TTC549 (cell line): ENCODE data around the gene MYCL.
A peak's percentile ranks its signal among the peaks of the same experiment; 100 is the strongest.
"Not testable (repeated sequence)": the region's sequence is repeated elsewhere in the genome, so short reads cannot be mapped to it uniquely, and the experiment has no call there.

Source experiments
- FAIRE-seq: peaks from 2 replicates; lab custom pipeline; 2012; peaks lifted over from hg19 to GRCh38; lab: Jason Lieb, UNC

MYCL gene

DNA sequence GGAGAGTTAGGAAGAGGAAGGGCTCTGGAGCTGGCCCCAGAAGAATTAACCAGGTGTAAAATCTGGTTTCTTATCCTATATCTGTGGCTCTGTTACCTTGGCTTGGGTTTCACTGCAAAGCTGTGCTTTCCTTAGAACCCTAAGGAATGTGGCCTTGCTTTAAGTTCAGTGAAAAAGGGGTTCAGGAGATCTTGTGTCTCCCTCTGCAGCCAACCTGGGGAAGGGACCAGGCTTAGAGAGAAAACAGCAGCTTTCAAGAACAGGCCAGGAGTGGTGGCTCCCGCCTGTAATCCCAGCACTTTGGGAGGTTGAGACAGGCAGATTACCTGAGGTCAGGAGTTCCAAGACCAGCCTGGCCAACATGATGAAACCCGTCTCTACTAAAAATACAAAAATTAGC lies 16.1 kb upstream of the MYCL start:
- FAIRE-seq: no peak

DNA sequence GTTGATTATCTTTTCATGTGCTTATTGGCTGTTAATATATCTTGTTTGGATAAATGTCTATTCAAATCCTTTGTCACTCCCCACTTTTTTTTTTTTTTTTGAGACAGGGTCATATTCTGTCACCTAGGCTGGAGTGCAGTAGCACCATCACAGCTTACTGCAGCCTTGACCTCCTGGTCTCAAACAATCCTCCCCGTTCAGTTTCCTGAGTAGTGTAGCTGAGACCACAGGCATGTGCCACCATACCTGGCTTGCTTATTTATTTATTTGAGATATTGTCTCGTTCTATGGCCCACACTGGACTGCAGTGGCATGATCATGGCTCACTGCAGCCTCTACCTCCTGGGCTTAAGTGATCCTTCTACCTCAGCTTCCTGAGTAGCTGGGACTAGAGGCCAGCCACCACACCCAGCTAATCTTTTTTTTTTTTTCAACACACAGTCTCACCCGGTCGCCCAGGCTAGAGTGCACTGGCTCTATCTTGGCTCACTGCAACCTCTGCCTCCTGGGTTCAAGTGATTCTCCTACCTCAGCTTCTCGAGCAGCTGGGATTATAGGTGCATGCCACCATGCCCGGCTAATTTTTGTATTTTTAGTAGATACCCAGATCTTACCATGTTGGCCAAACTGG lies 13.9 kb upstream of the MYCL start:
- no peak for FAIRE-seq

DNA sequence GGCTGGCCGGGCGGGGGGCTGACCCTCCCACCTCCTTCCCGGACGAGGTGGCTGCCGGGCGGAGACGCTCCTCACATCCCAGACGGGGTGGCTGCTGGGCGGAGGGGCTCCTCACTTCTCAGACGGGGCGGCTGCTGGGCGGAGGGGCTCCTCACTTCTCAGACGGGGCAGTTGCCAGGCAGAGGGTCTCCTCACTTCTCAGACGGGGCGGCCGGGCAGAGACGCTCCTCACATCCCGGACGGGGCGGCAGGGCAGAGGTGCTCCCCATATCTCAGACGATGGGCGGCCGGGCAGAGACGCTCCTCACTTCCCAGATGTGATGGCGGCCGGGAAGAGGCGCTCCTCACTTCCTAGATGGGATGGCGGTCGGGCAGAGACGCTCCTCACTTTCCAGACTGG lies 11.4 kb upstream of the MYCL start:
- FAIRE-seq: not testable (repeated sequence)

DNA sequence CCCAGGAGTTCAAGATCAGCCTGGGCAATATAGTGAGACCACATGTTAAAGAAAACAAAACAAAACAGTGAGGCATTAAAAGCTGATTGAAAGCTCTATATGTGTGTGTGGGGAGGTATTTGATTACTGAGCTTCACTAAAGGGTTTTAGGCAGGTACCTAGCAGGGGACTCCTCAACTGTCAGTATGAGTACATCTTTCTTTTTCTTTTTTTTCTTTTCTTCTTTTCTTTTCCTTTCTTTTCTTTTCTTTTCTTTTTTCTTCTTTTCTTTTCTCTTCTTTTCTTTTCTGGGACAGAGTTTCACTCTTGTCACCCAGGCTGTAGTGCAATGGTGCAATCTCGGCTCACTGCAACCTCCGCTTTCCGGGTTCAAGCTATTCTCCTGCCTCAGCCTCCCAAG lies 8.5 kb upstream of the MYCL start:
- FAIRE-seq: no peak

DNA sequence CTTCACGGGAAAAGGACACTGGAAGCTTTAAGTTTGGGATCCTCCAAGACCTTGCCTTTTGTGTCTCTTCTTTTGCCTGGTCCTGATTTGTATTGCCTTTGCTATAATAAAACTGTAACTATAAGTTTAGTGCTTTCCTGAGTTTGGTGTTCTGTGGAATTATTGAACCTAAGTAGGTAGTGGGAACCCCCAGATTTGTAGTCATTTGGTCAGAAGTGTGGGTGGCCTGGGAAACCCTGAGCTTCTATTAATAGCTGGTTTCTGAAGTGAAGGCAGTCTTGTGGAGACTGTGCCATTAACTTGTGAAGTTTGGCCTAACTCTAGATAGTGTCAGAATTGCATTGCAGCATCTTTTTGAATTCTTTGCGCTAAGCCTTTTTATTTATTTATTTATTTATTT lies 6.8 kb upstream of the MYCL start:
- no peak for FAIRE-seq

DNA sequence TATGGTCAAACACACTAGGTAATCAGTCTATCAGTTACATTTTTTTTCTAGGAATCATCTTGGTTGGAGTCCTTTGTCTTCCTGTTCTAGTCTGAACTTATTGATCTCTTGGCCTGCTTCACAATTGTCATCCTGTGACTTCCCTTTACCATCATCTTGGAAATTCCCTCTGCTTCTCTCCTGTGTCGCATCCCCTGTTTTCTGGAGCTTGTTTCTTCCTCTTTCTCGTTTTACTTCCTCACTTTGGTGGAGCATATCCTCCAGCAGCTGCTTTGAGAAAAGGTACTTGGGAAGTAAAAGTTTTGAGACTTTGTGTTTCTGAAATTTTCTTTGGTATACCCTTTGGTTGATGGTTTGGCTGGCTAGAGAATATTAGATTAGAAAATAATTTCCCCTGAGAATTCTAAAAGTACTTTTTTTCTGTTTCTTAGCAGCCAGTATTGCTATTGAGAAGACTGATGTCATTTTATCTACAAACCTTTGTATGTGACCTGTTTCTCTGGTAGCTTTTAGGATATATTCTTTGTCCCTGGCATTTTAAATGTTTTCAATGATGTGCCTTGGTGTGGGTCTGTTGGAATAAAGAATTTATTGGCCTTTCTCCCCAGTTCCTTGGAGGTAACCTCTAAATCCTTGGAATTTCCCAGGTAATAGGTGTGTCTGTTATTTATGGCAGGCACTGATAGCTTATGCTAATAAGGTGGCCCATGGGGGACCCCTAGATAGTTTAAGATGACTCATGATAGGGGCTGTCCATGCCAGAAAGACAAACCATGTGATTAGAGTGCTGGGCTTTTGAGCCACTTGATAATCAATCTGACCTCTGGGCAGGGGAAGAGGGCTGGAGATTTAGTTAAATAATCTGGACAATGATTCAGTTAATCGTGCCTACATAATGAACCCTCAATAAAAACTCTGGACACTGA lies 6.1 kb upstream of the MYCL start:
- FAIRE-seq: no peak

DNA sequence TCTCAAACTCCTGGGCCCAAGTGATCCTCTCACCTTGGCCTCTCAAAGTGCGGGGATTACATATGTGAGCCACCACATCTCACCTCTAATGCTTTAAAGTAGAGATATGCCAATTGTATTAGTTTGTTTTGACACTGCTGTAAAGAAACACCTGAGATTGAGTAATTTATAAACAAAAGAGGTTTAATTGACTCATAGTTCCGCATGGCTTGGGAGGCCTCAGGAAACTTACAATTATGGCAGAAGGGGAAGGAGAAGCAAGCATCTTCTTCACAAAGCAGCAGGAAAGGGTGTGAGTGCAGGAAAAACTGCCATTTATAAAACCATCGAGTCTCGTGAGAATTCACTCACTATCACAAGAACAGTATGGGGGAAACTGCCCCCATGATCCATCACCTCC lies 3.5 kb upstream of the MYCL start:
- no peak for FAIRE-seq

DNA sequence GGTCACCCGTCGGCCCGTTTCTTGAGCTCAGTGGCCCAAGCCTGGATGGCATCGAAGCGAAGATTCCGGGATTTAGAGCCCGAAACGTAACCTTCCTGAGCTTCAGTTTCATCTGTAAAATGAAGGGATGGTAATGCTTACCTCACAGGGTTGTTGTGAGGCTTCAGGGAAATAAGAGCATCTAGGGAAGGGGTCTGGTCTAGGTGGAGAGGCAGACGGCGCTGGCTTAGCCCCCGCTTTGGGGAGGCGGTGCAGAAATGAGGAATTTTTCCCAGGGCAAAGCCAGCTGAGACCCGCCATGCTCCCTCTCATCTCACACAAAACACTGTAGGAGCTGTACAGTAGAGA lies 717 bp upstream of the MYCL start:
- no peak for FAIRE-seq

DNA sequence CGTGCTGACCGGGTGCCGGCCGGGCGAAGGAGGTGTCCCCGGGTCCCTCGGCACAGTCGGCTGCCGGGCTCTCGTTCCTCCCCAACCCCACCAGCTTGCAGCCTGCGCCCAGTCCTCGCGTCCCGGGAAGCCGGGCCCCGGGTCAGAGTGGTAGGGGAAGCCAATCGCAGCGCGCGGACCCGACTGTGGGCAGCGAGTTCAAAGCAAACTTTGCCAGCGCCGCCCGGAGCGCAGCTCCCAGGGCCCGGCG lies 328 bp downstream of the MYCL start:
- FAIRE-seq: no peak

DNA sequence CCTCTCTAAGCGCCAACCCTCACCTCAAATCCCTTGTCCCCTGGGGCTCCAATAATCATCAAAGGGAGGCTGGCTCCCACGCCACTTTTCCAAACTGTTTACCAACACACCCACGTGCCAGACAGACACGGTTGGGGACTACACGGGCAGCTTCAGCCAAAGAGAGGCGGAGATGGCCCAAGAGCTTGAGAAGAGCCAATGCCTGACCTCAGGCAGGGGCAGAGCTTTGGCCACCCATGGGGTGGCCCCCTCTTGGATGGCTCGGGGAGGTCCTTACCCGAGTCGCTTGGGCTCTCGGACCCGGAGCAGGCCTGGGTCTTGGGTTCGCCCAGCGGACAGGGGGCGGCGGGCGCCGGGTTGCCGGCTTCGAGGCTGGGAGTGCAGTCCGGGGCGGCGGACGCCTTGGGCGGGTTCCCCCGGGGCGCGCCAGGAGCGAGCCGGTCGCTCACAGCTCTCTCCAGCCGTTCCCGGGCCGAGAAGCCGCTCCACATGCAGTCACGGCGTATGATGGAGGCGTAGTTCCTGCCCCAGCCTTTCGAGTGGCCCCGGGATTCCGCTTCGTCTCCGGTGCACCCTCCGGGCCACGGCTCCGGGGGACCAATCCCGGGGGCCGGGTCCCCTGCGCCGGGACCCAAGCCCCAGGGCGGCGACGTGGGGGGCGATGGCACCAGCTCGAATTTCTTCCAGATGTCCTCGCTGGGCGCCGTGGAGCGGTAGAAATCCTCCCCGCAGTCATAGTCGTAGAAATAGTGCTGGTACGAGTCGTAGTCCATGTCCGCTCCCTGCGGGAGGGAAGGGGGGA lies 854 bp downstream of the MYCL start:
- no peak for FAIRE-seq

DNA sequence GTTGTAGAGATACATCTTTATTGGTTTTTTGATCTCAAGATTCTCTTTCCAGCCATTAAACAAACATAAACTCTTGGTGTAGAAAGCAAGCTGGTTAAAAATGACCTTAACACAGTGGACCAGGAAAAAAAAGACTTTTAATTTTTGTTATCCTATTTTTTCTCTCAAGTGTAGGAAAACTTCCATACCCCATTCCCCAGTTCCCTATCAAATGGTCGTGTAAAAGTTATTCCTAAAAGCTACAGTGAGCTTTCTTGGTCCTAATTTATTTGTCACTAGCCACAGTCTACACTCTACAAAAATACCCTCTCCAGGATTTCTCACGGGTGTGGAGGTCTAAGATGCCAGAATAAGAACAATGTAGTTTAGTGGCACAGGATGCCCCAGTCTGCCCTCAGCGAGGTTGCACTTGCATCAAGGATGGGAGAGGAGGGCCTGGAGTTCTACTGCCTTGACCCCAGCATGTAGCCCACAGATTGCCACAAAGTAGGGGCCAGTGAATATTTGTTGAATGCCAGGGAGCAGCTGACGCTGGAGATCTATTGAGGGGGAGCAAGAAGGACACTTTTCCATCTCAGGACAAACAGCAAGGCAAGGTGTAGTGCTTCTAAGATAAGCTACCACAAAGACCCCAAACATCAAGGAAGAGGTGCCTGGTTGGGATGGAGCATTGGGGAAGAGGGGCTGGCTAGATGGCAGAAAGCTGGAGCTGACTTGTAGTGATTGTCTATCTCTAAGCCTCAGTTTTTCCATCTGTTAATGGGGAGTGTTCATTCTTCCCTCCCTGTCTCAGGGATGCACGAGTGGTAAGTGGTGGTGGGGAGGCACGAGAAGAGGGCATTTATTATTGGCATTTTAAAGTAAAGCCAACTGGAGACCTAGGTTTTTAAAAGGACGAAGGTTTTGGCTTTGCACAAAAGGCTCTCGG lies 1.8 kb downstream of the MYCL start:
- no peak for FAIRE-seq

DNA sequence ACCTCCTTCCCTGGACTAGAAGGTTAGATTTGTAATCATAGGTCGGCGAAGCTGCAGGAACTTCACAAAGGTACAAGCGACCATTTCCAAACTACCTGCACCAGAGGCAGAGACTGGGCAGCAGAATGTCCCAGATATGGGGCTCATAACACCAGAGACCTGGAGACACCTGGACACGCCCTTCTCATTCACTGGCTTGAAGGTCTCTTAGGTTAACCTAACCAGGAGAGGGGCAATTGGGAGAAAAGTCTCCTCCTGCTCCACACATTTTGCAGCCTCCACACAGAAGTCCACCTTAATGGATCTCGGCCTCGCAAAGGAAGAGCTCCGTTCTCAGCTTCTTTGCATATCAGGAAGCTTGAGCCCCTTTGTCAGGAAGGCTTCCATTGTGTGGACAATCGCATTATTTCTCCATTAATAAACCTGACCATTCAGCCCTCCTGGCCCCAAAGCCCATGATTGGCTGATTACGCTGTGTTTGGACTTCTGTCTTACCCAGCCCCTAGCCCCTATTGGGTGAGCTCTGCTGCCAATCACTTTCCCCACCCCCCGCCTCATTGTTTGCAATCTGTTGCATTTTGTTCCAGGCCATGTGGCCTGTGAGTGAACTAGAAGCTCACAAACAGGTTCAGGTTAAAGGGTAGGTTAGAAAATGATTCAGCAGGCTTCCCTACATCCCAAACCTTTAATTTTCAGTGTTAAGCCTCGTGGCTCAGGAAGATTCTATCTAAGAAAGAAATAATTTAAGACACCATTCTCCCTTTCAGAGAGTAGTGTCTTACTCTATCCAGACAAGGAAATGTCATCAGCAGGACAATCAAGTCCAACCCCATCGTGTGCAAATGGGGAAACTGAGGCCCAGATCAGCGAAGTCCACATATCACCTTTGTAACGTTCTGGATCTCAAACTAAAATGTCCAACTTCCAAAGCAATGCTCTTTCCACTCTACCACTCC lies 2.8 kb downstream of the MYCL start:
- peak; percentile 78 for FAIRE-seq

DNA sequence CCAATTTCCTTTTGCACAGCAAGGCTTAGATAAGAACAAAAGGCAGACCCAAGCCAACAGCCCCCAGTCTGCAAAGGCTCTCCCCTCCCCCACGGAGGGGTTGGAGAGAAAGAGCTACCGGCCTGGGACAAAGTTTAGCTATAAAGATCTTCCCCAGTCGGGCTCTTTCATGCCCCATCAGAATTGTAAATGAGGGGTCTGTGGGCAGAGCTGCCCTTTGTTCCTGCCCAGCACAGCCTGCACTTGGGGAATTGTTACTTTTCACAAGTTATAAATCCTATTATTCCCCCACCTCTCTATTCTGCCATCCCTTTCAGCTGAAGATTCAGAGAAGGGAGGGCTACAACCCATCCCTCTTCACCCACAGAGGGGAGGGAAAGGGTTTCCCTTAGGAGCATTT lies 3.5 kb downstream of the MYCL start:
- no peak for FAIRE-seq

DNA sequence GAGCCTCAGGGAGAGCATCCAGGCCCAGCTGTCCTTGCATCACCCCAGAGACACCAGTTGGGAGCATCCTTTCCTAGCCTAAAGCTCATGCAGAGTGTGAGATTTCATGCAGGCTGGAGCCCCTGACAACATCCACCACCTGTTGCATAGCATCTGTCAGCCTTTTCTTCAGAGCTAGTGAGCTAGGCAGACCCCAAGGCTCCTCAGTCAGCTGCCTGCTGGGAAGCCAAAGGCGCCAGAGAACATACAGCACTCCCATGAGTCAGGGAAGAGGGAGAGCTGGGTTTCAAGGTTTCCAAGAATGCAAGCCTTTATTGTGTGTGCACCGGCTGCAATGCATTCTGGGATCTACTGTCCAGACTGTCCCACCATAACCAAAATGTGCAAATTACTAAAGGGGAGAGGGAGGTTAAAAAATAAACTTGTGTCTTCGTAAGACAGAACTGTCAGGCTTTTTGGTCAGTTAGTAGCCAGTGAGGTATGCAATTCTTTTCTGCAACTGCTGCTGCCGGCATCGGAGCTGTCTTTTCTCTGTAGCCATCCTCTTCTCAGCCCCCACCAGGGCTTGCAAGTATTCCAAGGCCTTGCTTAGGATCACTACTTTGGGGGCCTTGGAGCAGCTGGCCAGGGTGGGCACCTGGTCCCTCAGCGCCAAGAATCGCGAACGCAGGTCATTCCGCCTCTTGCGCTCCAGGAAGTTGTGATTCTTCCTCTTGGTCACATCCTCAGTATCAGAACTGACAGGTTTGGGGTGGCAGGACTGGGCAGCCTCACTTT lies 4.6 kb downstream of the MYCL start:
- no peak for FAIRE-seq

DNA sequence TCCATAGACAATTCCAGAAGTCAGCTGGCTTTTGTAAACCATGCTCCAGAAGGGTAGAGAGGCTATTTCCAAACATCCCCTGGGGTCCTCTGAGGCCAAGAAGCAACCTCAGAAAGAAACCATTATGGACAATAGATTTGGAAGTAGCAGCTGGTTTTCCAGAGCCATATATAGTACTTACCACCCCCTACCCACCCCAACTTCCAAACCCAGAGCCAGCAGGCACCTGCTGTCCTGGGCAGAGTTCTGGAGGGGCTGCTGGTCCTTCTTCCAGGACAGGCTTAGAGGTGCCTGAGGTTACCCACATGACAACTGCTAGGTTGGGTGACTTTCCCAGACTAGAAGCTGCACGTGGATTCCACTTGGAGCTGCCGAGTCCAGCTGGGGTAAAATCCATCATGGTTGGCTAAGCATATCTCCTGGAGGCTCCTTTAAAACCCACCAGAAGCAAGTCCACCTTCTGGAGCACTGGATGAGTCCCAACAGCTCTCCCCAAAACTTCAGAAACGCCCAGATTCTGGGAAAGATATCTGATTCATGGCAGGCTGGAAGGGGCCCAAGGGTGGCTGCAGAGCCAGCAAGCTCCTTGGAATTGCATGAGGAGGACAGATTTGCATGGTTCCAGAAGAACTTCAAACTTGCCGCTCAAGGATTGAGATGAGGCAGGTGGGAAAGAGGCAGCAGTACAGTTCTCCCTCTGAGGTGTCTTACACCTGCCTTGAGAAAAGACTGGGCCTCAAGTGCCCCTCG lies 5.8 kb downstream of the MYCL start:
- FAIRE-seq: no peak

DNA sequence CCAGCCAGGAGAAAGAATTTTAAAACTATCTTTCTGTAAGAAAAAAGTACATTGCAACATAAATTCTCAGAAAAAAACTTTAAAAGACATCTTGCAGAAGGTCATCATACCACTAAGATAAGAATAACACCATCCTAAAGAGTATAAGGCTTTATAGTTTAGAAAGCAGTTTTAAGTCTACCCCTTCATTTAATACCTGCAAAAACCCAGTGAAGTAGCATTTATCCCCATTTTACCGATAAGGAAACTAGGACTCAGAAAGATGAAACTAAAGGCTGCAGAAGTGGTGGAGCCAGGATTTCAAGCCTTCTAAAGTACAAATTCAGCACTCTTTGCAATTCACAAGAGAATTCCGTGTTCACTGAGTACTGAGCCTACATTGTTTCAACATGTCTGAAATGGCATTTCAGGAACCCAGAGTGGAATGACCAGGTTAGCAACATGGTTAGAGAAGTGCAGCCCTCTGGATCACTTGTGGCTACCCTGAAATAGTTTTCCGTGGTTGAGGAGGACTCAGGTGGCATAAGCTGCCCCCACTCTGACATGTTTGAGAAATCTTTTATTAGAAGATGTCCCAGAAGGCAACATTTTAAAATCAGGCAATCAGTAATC lies 6.7 kb downstream of the MYCL start:
- no peak for FAIRE-seq

DNA sequence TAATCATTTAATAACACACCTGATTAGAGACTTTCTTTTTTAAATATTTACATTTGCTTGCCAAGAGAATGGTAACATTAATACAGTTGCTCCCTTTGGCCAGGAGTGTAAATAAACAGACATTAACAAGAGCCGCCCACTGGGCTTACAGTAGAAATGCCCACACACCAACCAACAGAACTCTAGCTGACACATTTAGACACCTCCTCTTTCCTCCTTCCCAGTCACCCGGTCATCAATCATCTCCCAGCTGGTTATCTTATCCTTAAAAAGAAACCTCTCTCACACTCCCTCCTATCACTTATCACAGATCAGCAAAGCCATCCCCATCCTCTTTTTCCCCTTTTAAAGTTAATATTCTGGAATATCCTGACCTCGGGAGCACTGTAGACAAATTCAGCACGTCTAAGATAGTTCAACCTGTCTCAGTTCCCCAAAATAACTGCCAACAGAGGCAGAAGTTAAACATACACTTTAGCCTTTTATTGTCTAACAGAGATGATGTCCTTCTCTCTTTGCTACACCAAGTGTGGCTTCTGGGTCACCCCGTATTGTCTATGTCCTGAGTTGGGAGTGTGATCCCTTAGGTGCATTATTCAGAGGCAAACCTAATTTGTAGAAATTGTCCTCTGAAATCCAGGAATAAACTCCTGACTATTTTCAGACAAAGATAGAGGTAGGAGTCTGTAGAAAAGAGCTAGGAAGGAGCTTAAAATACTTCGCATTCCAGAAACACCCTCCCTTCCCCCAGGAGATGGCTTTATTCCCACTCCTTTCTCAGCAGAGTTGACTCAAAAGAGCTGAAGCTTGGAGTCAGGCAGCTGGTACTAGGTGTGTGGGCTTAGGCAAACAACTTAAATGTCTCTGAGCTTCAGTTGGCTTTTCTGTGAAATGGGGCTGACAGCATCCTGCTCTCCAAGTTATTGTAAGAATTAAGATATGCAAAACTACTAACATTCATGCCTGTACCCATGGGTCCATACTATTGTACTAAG lies 8.8 kb downstream of the MYCL start:
- FAIRE-seq: no peak

DNA sequence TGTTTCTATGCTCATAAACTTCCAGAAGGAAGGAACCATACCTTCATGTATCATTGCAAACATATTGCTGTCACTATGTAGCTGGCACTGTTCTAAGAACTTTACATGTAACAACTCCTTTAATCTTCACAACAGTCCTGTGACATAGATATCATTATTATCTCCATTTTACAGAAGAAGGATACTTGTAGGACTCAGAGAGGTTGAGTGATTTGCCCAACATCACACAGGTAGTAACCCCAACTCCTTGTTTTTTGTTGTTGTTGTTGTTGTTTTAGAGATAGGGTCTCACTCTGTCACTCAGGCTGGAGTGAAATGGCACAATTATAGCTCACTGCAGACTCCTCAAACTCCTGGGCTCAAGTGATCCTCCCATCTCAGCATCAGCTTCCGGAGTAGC lies 10.8 kb downstream of the MYCL start:
- FAIRE-seq: no peak
